Panc1 (cell line): ENCODE results near the gene ANKEF1. TPM values are rescaled to one million over a fixed set of nuclear protein-coding genes. Genes with fewer than 3 reads are reported as not detected.

Experiments used
- ATAC-seq: fragments of 200-7000 bp; cut with Tn5 transposase; 2 replicates; pipeline ENCODE4 v1.9.1; 2020; ENCODE audit warnings: mild to moderate bottlenecking, moderate library complexity
- BruUV-seq: library from RNA; stranded (reverse); fragments of 400-500 nt; replicated peaks from 2 replicates; lab custom pipeline; 2021; lab: Mats Ljungman, UMichigan
- CTCF ChIA-PET: fragments of 300-600 bp; sonication (Branson Sonifier 250); formaldehyde crosslinking; loops from one replicate; lab custom pipeline; 2022; ENCODE audit warnings: antibody characterized with exemption; lab: Charles Lee
- POLR2A ChIA-PET: fragments of 300-600 bp; sonication (Branson Sonifier 250); formaldehyde crosslinking; loops from one replicate; lab custom pipeline; 2022; ENCODE audit warnings: antibody characterized with exemption; lab: Charles Lee
- DNase-seq: peaks from one replicate; pipeline ENCODE4 v3.0.0-alpha.2; 2010; ENCODE audit warnings: low read depth, low spot score
- H3K27ac ChIP-seq: 2 replicates; pipeline ENCODE4 v1.5.1; 2011; ENCODE audit warnings: mild to moderate bottlenecking, low read length, inconsistent platforms
- H3K27me3 ChIP-seq: fragments of 200-500 bp; sonication (Bioruptor generic); 2 replicates; pipeline ENCODE4 v1.6.0; 2014; ENCODE audit warnings: low read length, inconsistent platforms; ENCODE audit not compliant: control insufficient read depth, insufficient read depth
- H3K36me3 ChIP-seq: fragments of 200-500 bp; sonication (Bioruptor generic); 2 replicates; pipeline ENCODE4 v1.5.1; 2014; ENCODE audit warnings: inconsistent platforms, mild to moderate bottlenecking, low read length, moderate library complexity; ENCODE audit not compliant: control insufficient read depth, insufficient read depth
- H3K4me1 ChIP-seq: 2 replicates; pipeline ENCODE4 v1.5.1; 2011; ENCODE audit warnings: inconsistent platforms, mild to moderate bottlenecking, low read length, moderate library complexity; ENCODE audit not compliant: control insufficient read depth, insufficient read depth
- H3K4me3 ChIP-seq, 2 experiments: 2 replicates each; pipeline ENCODE4 v1.5.1; 2011 to 2012; ENCODE audit warnings: low read depth in 2 of 2, low read length in 2 of 2, mild to moderate bottlenecking in 2 of 2, inconsistent platforms in 1 of 2, moderate library complexity in 1 of 2
- H3K9me3 ChIP-seq: fragments of 200-500 bp; sonication (Bioruptor generic); 2 replicates; pipeline ENCODE4 v1.5.1; 2014; ENCODE audit warnings: low read depth, mild to moderate bottlenecking, inconsistent platforms, low read length, moderate library complexity; ENCODE audit not compliant: control insufficient read depth, insufficient read depth
- CTCF ChIP-seq: fragments of 450-650 bp; IDR thresholded peaks from 2 replicates; pipeline ENCODE4 v1.5.1; 2017; ENCODE audit warnings: mild to moderate bottlenecking
- POLR2AphosphoS5 ChIP-seq: IDR thresholded peaks from 2 replicates; pipeline ENCODE4 v1.6.1; 2012; ENCODE audit warnings: mild to moderate bottlenecking, low read depth, low read length, moderate library complexity
- REST ChIP-seq, 2 experiments: IDR thresholded peaks; 2 replicates each; pipeline ENCODE4 v1.6.1; 2011 to 2012; ENCODE audit warnings: low read depth in 2 of 2, control low read depth in 1 of 2, low read length in 1 of 2, mild to moderate bottlenecking in 1 of 2, moderate library complexity in 1 of 2; ENCODE audit not compliant: insufficient read depth in 1 of 2
- SIN3A ChIP-seq: IDR thresholded peaks from 2 replicates; pipeline ENCODE4 v1.6.1; 2012; ENCODE audit warnings: low read depth, mild to moderate bottlenecking, low read length, moderate library complexity, borderline replicate concordance; ENCODE audit not compliant: insufficient read depth
- TCF7L2 ChIP-seq: IDR thresholded peaks from 2 replicates; pipeline ENCODE4 v1.6.1; 2011; ENCODE audit warnings: mild to moderate bottlenecking, low read depth, low read length, inconsistent platforms
- in situ Hi-C: cut with HindIII; loops from 2 replicates; pipeline ENCODE4 v1.10.0; 2016; ENCODE audit warnings: low sequenced_read_pairs, low pct_unique_long_range_greater_than_20kb
- intact Hi-C: fragments of 100-400 bp; cut with micrococcal nuclease; formaldehyde crosslinking; loops from one replicate; pipeline ENCODE4 v1.10.0; 2022; ENCODE audit not compliant: unreplicated experiment
- total RNA-seq: library from RNA; stranded (reverse); gene quantifications from one replicate; pipeline ENCODE4 v1.2.1, GENCODE V29; 2021; ENCODE audit not compliant: unreplicated experiment

Gene ANKEF1
- total RNA-seq, 1 experiment from 2014 or later = 6.3 TPM

- in situ Hi-C loops = no loop called here
- no peaks in the 10 kb centered on the region for H3K36me3 ChIP-seq
- DNase-seq (no peak), ATAC-seq (no peak)
- H3K27me3 ChIP-seq = no peaks in the 10 kb centered on the region
- CTCF ChIA-PET = no interaction called here
- TF ChIP-seq SIN3A = no peak
- H3K9me3 ChIP-seq = no peaks in the 10 kb centered on the region
- H3K4me1 ChIP-seq = no peaks in the 10 kb centered on the region; the same call in 1 of the 2 replicates
- BruUV-seq = no TSS peak
- intact Hi-C loops = no loop called here
- H3K4me3 ChIP-seq = no peak overlapping the region
- H3K27ac ChIP-seq = no peak overlapping the region
- POLR2A ChIA-PET = no interaction called here
These were observed 45.8 kb downstream of the ANKEF1 start for GRCh38 chr20:10080574-10080973.

- CTCF ChIA-PET = interaction anchor here (1.1 to 2.0 kb wide), 4 partner anchors 13 to 472 kb away, joined by 3 to 8 read pairs (median 6); no protein-coding TSS in a partner anchor
- no peak overlapping the region for H3K27ac ChIP-seq
These were observed 55.2 kb downstream of the ANKEF1 start for GRCh38 chr20:10089871-10090587.

More at GRCh38 chr20:10089871-10090587, 55.2 kb downstream of the ANKEF1 start:
- intact Hi-C loops (loop anchor here (1.0 to 2.0 kb wide), 2 partner anchors 112 to 471 kb away; no protein-coding TSS in a partner anchor), in situ Hi-C loops (no loop called here)
- Histone ChIP-seq H3K36me3 (no peaks in the 10 kb centered on the region), H3K4me3 (no peak overlapping the region), H3K9me3 (no peaks in the 10 kb centered on the region), H3K27me3 (no peaks in the 10 kb centered on the region), H3K4me1 (peaks cover 4% of the 10 kb centered on the region; the same call in 1 of the 2 replicates)
- BruUV-seq = no TSS peak
- ATAC-seq = no peak
- POLR2A ChIA-PET = interaction anchor here (0.5 kb wide), 1 partner anchor 200 kb away, joined by 4 read pairs; no protein-coding TSS in a partner anchor
- no peak for DNase-seq
- TF ChIP-seq TCF7L2 (no peak), REST (IDR thresholded peaks at IDR 0.05; ENCODE audit: insufficient read depth in 1 of 2, low read depth in 2 of 2, low read length in 1 of 2) (no peak), CTCF (no peak), SIN3A (no peak), POLR2AphosphoS5 (no peak)
